DMS53 treated with DMSO at 0.1 percent for 48 hours (cell line): ENCODE results near the gene CEPT1.

Source experiments
- DNase-seq: peaks from one replicate; lab custom pipeline; 2025; ENCODE audit not compliant: unreplicated experiment; lab: John Stamatoyannopoulos, UW

The CEPT1 gene

GRCh38 chr1:111145963-111146768 lies 6.1 kb downstream of the CEPT1 start:
- DNase-seq: no peak

GRCh38 chr1:111147948-111148347 lies 7.9 kb downstream of the CEPT1 start:
- no peak for DNase-seq

DNA sequence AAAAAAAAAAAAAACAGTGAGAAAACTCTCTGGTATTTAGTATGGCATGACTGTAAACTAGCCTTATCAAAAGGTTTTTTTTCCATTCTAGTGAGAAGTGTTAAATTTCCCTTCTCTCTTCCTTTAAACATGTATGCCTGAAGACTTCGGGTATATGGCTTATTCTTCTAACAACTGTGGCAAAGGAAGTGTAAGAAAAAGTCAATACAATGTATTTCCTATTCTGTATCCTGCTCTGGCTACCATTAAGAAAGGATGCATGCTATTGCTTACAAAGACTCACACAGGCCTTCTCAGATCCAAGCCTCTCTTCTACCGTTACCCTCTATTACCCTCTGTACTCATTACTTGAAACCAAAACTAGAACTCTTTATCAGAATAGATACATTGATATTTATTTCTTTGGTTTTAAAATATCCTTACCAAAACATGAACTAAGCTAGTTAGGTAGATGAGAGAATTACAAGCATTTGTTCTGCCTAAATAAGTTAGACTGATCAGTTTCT lies 8.4 kb downstream of the CEPT1 start:
- DNase-seq: no peak

GRCh38 chr1:111151838-111152237 lies 11.8 kb downstream of the CEPT1 start:
- DNase-seq: no peak

DNA sequence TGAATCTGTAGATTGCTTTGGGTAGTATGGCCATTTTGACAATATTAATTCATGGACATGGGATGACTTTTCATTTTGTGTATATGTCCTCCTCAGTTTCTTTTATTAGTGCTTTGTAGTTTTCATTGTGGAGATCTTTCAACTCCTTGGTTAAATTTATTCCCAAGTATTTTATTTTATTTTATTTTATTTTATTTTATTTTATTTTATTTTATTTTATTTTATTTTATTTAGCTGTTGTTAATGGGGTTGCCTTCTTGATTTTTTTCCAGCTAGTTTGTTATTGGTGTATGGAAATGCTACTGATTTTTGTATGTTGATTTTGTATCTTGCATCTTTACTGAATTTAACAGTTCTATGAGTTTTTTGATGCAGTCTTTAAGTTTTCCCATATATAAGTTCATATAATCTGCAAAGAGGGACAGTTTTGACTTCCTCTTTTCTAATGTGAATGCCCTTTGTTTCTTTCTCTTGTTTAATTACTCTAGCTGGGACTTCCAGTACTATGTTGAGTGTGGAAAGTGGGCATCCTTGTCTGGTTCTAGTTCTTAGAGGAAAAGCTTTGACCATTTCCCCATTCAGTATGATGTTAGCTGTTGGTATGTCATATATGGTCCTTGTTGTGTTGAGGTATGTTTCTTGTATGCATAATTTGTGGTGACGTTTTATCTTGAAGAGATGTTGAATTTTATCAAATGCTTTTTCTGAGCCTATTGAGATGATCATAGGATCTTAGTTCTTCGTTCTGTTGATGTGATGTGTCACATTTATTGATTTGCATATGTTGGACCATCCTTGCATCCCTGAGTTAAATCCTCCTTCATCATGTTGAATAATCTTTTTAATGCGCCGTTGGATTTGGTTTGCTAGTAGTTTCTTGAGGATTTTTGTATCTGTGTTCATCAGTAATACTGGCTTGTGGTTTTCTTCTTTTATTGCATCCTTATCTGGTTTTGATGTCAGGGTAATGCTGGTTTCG lies 14.3 kb downstream of the CEPT1 start:
- DNase-seq: no peak

DNA sequence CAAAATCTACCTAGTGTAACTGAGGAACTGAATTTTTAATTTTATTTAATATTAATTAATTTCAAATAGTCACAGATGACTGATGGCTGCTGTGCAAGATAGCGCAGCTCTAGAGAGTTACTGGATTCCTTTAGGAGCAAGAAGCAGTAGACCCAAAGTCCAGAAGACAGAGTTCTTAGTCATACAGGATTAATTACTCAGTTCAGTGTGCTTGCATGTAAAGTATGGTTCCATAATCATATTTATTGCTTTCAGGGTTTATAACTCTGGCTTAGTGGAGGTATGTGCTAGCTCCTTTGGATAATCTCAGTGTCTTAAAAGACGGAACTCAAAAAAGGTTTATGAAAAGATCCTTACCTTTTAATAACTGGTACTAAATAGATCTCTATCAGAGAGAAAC lies 17.4 kb downstream of the CEPT1 start:
- no peak for DNase-seq

GRCh38 chr1:111161843-111162487 lies 21.9 kb downstream of the CEPT1 start:
- DNase-seq: no peak

- DNase-seq: no peak
These were observed 22.5 kb downstream of the CEPT1 start for GRCh38 chr1:111162488-111162880.

GRCh38 chr1:111163363-111163762 lies 23.3 kb downstream of the CEPT1 start:
- no peak for DNase-seq

DNA sequence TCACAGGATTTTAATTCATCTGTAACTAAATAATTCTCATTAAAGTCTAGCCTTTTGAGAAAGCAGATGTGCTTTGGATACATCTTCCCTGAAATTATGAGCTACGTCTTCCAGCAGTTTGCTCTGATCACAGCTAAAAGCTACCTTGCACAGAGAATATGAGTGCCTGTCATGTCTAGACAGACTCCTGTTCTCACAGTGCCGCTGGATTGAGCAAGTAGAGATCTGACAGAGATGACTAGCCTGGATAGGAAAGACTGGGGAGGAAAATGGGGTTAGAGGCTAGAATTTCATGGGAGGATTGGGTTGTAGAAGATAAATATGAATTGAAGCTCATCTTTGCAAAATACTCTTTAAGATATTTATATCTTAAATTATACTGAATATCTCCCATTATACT lies 24.1 kb downstream of the CEPT1 start:
- DNase-seq: no peak

- DNase-seq: no peak
These were observed 32.4 kb downstream of the CEPT1 start for GRCh38 chr1:111172463-111172862.

DNA sequence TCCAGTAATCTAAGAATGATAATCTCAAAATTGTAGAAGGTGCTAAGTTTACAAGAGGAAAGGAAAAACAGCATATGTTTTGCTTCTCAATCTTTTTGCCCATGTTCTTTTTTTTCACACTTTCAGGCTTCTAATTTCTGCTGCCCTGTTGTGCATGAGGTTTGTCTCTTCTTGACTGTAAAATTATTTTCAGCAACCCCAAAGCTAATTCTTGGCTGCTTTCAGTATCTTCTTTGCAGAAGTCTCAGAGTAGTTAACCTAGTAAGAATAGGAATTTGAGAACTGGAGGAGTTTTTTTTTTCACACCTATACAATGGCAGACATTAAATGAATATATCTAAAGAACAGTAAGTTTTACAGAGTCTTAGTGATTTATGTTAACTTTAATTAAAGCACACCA lies 34.0 kb downstream of the CEPT1 start:
- DNase-seq: no peak

DNA sequence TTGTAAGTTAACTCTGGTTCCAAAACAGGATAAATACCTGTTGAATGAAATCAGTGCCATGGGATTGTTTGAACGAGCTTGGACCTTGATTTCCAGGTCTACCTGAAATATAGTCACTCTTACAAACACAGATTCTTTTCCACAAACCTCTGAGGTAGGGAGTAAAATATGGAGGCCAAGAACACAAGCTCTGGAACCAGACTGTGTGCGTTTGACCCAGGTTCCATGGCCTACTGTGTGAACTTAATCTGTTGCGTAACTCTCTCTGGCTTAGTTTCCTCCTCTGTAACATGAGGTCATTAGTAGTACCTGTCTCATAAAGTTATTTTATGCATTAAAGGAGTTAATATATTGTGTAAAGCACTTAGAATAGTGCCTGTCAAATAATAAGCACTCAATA lies 35.3 kb downstream of the CEPT1 start:
- DNase-seq: no peak

DNA sequence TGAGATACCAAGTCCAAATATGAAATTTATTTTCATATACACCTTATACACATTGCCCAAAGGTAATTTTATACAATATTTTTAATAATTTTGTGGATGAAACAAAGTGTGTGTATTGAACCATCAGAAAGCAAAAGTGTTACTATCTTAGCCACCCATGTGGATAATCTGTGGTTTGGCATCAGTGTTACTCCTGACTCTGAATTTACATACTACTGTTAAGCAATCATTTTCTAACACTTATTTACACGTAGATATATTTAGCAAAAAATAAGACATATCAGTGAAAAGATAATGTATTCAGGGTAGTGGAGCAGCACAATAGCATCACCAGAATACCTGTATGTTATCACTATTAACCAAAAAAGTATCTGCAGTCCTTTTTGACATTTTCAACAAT lies 36.7 kb downstream of the CEPT1 start:
- DNase-seq: no peak

DNA sequence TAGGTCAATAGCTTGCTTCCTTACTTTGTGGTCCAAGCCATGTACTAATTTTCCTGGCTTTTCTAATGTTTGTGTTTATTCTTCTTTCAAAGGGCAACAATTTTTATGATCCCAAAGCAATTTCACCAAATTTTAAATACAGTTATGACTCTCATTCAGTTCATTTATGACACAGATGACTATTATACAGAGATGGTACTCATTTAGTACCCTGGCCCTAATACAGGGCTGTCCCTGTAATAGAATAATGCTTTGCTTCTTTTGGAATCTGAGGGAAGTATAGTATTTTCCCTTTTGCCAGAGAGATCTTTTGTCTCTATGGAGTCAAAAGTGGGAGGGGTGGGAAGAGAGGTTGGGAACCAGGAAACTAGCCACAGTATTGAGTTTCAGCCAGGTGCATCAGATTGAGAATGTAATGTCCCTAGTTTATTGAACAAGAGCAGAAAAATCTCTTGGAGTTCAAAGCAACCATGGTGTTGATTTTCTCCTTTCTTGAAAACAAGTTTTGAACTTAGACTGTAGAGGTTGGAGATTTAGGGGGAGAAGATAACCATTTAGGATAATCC lies 40.0 kb downstream of the CEPT1 start:
- peak; percentile 77 for DNase-seq

GRCh38 chr1:111182052-111182451 lies 42.0 kb downstream of the CEPT1 start:
- no peak for DNase-seq

DNA sequence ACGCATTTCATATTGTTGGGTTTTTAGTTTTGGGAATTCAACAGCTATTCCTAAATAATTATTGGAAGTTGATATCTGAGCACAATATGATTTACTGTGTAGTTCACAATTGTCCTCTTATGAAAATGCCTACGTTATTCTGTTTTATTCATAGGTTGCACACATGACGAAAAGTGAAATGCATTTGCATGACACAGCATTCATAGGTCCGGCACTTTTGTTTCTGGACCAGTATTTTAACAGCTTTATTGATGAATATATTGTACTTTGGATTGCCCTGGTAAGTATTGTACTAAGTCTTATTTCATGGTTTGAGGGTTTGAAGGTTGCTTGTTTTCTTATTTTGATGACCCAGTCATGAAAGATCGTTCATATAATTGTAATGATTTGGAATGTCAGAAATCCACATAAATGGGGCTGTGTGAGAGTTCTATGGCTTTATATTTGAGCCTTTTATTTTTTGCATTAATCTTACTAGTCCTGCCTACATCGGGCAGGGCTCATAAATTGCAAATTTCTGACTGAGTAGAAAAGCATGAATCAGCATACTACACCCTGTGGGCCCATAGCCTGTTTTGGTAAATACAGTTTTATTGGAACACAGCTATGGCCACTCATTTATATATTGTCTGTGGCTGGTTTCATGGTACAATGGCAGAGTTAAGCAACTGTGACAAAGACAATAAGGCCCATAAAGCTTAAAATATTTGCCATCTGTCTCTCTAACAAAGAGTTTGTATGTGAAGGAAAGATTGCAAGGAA lies 43.5 kb downstream of the CEPT1 start:
- DNase-seq: no peak

GRCh38 chr1:111184663-111185062 lies 44.6 kb downstream of the CEPT1 start:
- DNase-seq: no peak

DNA sequence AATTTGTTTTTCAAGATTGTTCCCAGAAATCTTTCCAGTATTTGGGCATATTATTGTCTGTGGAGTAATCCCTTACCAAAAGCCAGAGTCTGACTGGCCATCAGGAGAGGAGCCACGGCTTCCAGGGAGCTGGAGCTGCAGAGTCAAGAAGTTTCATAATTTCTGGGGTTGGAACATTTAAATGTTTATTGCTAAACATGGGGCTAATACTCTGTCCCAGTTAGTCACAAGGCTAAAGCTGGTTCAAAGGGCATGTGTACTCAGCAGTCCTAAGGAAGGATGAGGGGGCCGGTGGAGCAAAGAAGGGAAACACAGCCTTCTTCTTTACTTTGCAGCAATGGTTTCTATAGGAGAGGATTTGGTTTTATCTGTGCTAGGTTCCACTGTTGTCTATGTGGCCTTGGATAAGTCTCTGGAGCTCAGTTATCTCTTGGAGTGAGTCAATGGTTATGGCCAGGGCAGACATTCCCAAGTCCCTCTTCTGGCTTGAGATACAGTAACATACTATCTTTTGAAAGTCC lies 51.0 kb downstream of the CEPT1 start:
- no peak for DNase-seq

GRCh38 chr1:111191496-111191895 lies 51.5 kb downstream of the CEPT1 start:
- DNase-seq: no peak
